Measurements from ENCODE around the gene KCTD16. TPM values are rescaled to one million over a fixed set of nuclear protein-coding genes. Genes with fewer than 3 reads are reported as not detected.

KCTD16 gene
- total RNA-seq (not detected), polyA plus RNA-seq (under 1 TPM in 1 of 4 donors, not detected in 3; 0.44 TPM)

DNA sequence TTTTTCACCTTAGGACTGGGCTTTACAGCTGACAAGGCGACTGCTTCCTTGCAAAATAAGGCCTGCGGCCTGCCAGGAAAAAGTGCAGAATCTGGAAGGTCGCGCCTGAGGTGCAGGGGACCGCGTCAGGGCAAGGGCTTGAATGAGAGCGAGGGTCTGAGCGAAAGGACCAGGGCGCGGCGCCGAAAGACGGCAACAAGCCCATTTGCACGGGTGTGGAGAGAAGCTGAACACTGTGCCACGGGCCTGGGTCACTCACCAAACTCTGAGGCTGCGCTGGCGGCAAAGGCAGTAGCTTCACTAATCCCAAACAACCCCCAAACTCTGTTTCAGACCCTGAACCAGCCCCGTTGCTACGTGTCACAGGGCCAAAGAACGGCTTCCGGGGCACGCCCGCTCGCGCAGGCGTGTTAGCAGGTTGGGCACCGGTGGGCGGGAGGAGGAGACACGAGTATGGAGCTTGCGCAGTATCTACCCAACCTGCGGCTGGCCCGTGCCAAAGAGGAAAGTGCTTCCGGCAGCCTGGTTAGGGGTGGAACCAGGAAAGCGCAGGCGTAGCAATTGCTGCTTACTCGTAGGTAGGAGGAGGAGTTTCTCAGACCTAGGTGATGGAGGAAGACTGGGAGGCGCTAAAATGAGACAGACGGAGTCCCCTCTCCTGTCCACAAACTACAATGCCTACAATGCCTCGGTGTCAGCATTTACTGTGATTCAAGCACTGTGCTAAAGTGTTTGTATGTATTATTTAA is at the start of gene KCTD16, which contains the start of gene YIPF5:
Gene KCTD16 (plus strand): TSS at position 598 of the 749 bp plus-strand sequence.
Gene YIPF5 (minus strand): TSS at position 384 of the 749 bp plus-strand sequence. CDS start 704 bp downstream, outside the sequence.
- peak; percentile 98 for ATAC-seq (ENCODE audit: low read depth in 2 of 2)
- peaks cover 32 to 52% (median 37%) of the 10 kb centered on the region in 4 donors for H3K4me1 Mint-ChIP-seq
- peak within 1 kb of the TSS; percentile 91 for H3K27ac ChIP-seq (ENCODE audit: insufficient read depth, low read length, poor library complexity, severe bottlenecking)
- peaks cover 31% of the 10 kb centered on the region for H3K4me1 ChIP-seq (ENCODE audit: control insufficient read depth, insufficient read depth, low read length, poor library complexity, severe bottlenecking)
- H3K36me3 Mint-ChIP-seq = peaks cover 17% of the 10 kb centered on the region
- H3K36me3 ChIP-seq (ENCODE audit: control insufficient read depth, insufficient read depth, low read length) = peaks cover 16% of the 10 kb centered on the region
- H3K9me3 ChIP-seq (ENCODE audit: control insufficient read depth in 2 of 2, low read length in 2 of 2) = no peaks in the 10 kb centered on the region
- peak within 1 kb of the TSS; percentile 96 to 98 (median 97) for H3K27ac Mint-ChIP-seq
- no peaks in the 10 kb centered on the region for H3K9me3 Mint-ChIP-seq
- peak; percentile 95 to 99 (median 97) for DNase-seq
- peaks cover 4% of the 10 kb centered on the region for H3K27me3 ChIP-seq (ENCODE audit: control insufficient read depth, insufficient read depth, low read length)
- peak within 1 kb of the TSS; percentile 89 to 99 (median 91) for H3K4me3 Mint-ChIP-seq
- H3K27me3 Mint-ChIP-seq = peaks cover 6% of the 10 kb centered on the region
- peak within 1 kb of the TSS; percentile 93 for H3K4me3 ChIP-seq (ENCODE audit: low read depth, low read length)

DNA sequence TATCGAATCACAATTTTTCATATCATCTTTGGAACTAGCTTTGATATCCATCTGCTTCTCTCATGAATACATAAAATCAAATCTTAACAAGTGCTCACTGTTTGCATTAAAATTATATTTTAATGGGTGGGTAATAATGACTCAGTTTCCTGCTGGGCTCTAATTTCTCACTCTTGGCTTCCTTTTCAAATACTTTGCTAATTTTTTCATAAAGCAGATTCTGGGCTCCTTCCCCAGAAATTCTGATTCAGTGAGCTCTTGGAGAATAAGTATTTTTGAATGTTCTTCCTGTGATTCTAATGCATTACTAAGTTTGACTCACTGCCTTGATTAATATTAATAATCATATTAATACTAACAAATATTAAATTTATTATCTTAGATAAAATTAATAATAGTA is 49.1 kb upstream of the KCTD16 start:
- no peak for ATAC-seq (ENCODE audit: low read depth in 2 of 2)
- Histone ChIP-seq H3K27me3 (ENCODE audit: control insufficient read depth, insufficient read depth, low read length) (no peaks in the 10 kb centered on the region), H3K4me3 (ENCODE audit: low read depth, low read length) (no peak overlapping the region), H3K4me1 (ENCODE audit: control insufficient read depth, insufficient read depth, low read length, poor library complexity, severe bottlenecking) (no peaks in the 10 kb centered on the region), H3K9me3 (ENCODE audit: control insufficient read depth in 2 of 2, low read length in 2 of 2) (no peaks in the 10 kb centered on the region), H3K36me3 (ENCODE audit: control insufficient read depth, insufficient read depth, low read length) (no peaks in the 10 kb centered on the region), H3K27ac (ENCODE audit: insufficient read depth, low read length, poor library complexity, severe bottlenecking) (no peak overlapping the region)
- no peaks in the 10 kb centered on the region for H3K9me3 Mint-ChIP-seq
- no peaks in the 10 kb centered on the region for H3K36me3 Mint-ChIP-seq
- H3K27ac Mint-ChIP-seq = no peak overlapping the region
- H3K4me1 Mint-ChIP-seq = no peaks in the 10 kb centered on the region
- DNase-seq = no peak
- H3K27me3 Mint-ChIP-seq = peaks cover 4% of the 10 kb centered on the region
- H3K4me3 Mint-ChIP-seq = no peak overlapping the region

DNA sequence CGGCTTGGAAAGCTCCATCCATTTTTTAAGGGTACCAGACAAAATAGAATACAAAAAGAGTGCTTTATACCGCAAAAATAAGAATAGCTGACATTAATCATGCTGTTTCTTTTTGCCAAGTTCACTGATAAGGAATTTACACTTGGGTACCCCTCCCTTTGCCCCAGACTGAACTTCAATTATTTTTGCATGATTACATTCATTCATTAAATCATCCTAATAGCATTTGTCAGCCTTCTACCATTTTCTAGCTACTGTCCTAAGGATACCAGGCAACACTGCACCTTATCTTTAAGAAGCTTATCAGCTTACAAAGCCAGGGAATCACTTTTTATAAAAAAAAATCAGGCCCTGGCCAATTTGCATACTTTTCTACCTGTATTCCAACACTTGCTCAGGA is 48.6 kb upstream of the KCTD16 start:
- Mint-ChIP-seq H3K4me3 (no peak overlapping the region), H3K36me3 (no peaks in the 10 kb centered on the region), H3K27me3 (peaks cover 4% of the 10 kb centered on the region), H3K4me1 (no peaks in the 10 kb centered on the region), H3K27ac (no peak overlapping the region), H3K9me3 (no peaks in the 10 kb centered on the region)
- no peaks in the 10 kb centered on the region for H3K36me3 ChIP-seq (ENCODE audit: control insufficient read depth, insufficient read depth, low read length)
- H3K9me3 ChIP-seq (ENCODE audit: control insufficient read depth in 2 of 2, low read length in 2 of 2) = no peaks in the 10 kb centered on the region
- H3K4me3 ChIP-seq (ENCODE audit: low read depth, low read length) = no peak overlapping the region
- H3K27ac ChIP-seq (ENCODE audit: insufficient read depth, low read length, poor library complexity, severe bottlenecking) = no peak overlapping the region
- ATAC-seq (ENCODE audit: low read depth in 2 of 2) = no peak
- H3K27me3 ChIP-seq (ENCODE audit: control insufficient read depth, insufficient read depth, low read length) = no peaks in the 10 kb centered on the region
- H3K4me1 ChIP-seq (ENCODE audit: control insufficient read depth, insufficient read depth, low read length, poor library complexity, severe bottlenecking) = no peaks in the 10 kb centered on the region
- no peak for DNase-seq

DNA sequence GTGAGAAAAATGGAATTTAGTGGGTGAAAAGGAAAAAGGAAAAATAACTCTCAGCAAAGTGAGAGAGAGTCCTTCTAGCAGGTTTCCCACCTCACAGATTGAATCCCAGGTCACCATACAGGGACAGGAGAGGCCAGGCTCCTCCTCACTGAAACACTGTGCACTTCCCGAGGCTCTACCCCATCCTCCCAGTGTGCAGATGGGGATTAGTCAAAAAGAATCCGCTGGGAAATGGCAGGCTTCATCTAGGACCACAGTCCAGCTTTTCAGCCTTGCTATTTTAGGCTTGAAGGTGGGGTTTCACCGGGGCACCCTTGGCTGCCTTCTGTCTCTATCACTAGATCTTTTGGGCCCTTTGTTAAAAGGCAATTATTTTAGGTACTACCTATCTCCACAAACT is 48.0 kb upstream of the KCTD16 start:
- H3K4me1 Mint-ChIP-seq = no peaks in the 10 kb centered on the region
- DNase-seq (no peak), ATAC-seq (ENCODE audit: low read depth in 2 of 2) (no peak)
- no peaks in the 10 kb centered on the region for H3K9me3 ChIP-seq (ENCODE audit: control insufficient read depth in 2 of 2, low read length in 2 of 2)
- no peaks in the 10 kb centered on the region for H3K27me3 Mint-ChIP-seq
- H3K9me3 Mint-ChIP-seq = no peaks in the 10 kb centered on the region
- H3K27me3 ChIP-seq (ENCODE audit: control insufficient read depth, insufficient read depth, low read length) = no peaks in the 10 kb centered on the region
- no peak overlapping the region for H3K27ac Mint-ChIP-seq
- H3K27ac ChIP-seq (ENCODE audit: insufficient read depth, low read length, poor library complexity, severe bottlenecking) = no peak overlapping the region
- H3K36me3 Mint-ChIP-seq = no peaks in the 10 kb centered on the region
- H3K36me3 ChIP-seq (ENCODE audit: control insufficient read depth, insufficient read depth, low read length) = no peaks in the 10 kb centered on the region
- H3K4me3 Mint-ChIP-seq = no peak overlapping the region
- no peak overlapping the region for H3K4me3 ChIP-seq (ENCODE audit: low read depth, low read length)
- no peaks in the 10 kb centered on the region for H3K4me1 ChIP-seq (ENCODE audit: control insufficient read depth, insufficient read depth, low read length, poor library complexity, severe bottlenecking)

DNA sequence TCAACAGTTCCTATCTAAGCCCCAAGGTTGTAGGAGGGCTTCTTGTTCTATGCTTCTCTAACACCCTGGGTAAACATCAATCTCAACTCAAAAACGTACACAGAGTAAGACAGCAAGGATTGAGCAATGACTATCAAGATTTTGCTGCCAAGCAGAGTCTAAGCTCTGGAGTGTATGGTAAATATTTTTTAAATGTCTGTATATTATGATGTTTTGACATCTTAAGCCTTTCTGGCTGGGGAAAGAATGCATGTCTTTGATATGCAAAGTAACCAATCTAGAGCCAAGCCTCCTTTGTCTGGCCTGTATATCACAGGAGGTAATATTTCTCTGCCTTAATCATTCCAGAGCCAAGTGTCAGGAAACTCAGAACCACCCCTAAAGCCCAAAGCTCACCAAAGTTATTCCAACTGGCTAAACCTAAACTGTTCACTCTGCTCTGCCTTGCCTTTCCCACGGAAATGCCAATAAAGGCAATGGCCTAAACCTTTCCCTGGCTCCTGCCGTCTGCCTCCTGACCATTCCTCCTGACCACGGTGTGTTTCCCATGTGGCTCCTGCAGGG is 45.4 kb upstream of the KCTD16 start:
- H3K4me1 ChIP-seq (ENCODE audit: control insufficient read depth, insufficient read depth, low read length, poor library complexity, severe bottlenecking) = no peaks in the 10 kb centered on the region
- Mint-ChIP-seq H3K27me3 (no peaks in the 10 kb centered on the region), H3K27ac (no peak overlapping the region), H3K4me3 (no peak overlapping the region), H3K4me1 (no peaks in the 10 kb centered on the region), H3K9me3 (no peaks in the 10 kb centered on the region), H3K36me3 (no peaks in the 10 kb centered on the region)
- no peak for ATAC-seq (ENCODE audit: low read depth in 2 of 2)
- H3K4me3 ChIP-seq (ENCODE audit: low read depth, low read length) = no peak overlapping the region
- DNase-seq = no peak
- H3K27me3 ChIP-seq (ENCODE audit: control insufficient read depth, insufficient read depth, low read length) = no peaks in the 10 kb centered on the region
- H3K9me3 ChIP-seq (ENCODE audit: control insufficient read depth in 2 of 2, low read length in 2 of 2) = no peaks in the 10 kb centered on the region
- no peaks in the 10 kb centered on the region for H3K36me3 ChIP-seq (ENCODE audit: control insufficient read depth, insufficient read depth, low read length)
- H3K27ac ChIP-seq (ENCODE audit: insufficient read depth, low read length, poor library complexity, severe bottlenecking) = no peak overlapping the region

DNA sequence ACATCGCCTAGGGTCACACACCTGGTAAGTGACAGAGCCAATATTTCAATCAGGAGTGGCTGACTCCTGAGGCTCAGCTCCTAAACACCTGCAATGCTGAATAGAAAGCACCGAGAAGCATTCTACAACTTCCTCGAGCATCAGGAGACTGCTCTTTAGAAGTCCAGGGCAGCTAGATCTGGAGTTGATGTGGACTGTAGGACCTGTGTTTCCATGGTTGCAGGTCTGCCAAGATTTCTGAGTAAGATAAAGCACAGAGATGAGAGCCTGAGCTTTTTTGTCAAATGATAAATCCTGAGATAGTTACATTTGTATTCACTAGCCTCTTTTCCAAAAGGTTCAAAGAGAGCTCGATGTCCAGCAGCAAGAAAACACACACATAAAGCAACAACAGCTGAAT is 44.0 kb upstream of the KCTD16 start:
- no peaks in the 10 kb centered on the region for H3K4me1 Mint-ChIP-seq
- H3K4me3 ChIP-seq (ENCODE audit: low read depth, low read length) = no peak overlapping the region
- no peaks in the 10 kb centered on the region for H3K27me3 Mint-ChIP-seq
- H3K9me3 ChIP-seq (ENCODE audit: control insufficient read depth in 2 of 2, low read length in 2 of 2) = no peaks in the 10 kb centered on the region
- H3K4me3 Mint-ChIP-seq = no peak overlapping the region
- H3K36me3 Mint-ChIP-seq = no peaks in the 10 kb centered on the region
- H3K27ac Mint-ChIP-seq = no peak overlapping the region
- ATAC-seq (ENCODE audit: low read depth in 2 of 2) (no peak), DNase-seq (no peak)
- H3K36me3 ChIP-seq (ENCODE audit: control insufficient read depth, insufficient read depth, low read length) = no peaks in the 10 kb centered on the region
- H3K27me3 ChIP-seq (ENCODE audit: control insufficient read depth, insufficient read depth, low read length) = no peaks in the 10 kb centered on the region
- H3K9me3 Mint-ChIP-seq = no peaks in the 10 kb centered on the region
- no peak overlapping the region for H3K27ac ChIP-seq (ENCODE audit: insufficient read depth, low read length, poor library complexity, severe bottlenecking)
- H3K4me1 ChIP-seq (ENCODE audit: control insufficient read depth, insufficient read depth, low read length, poor library complexity, severe bottlenecking) = no peaks in the 10 kb centered on the region

DNA sequence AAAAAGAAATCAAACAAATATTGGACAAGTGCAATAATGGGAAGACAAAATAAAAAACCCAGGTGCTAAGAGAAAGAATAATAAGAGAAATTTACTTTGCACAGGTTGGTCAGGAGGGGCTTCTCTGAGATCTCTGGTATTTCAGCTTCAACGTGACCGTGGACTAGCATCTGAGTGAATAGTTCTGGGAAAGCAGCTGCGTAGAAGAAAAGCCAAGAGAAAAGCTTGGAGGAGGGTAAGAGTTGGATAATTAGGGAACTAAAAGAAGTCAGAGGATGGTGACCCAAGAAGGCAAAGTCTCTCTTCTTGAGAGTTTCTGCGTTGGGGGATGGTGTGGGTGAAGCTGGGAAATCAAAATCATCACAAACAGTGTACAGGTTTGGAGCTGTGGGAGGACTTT is 41.8 kb upstream of the KCTD16 start:
- no peaks in the 10 kb centered on the region for H3K9me3 ChIP-seq (ENCODE audit: control insufficient read depth in 2 of 2, low read length in 2 of 2)
- H3K27ac ChIP-seq (ENCODE audit: insufficient read depth, low read length, poor library complexity, severe bottlenecking) = no peak overlapping the region
- Mint-ChIP-seq H3K27me3 (no peaks in the 10 kb centered on the region), H3K9me3 (no peaks in the 10 kb centered on the region), H3K4me3 (no peak overlapping the region), H3K4me1 (no peaks in the 10 kb centered on the region), H3K36me3 (no peaks in the 10 kb centered on the region), H3K27ac (no peak overlapping the region)
- ATAC-seq (ENCODE audit: low read depth in 2 of 2) = no peak
- no peaks in the 10 kb centered on the region for H3K36me3 ChIP-seq (ENCODE audit: control insufficient read depth, insufficient read depth, low read length)
- H3K4me1 ChIP-seq (ENCODE audit: control insufficient read depth, insufficient read depth, low read length, poor library complexity, severe bottlenecking) = no peaks in the 10 kb centered on the region
- peaks cover 6% of the 10 kb centered on the region for H3K27me3 ChIP-seq (ENCODE audit: control insufficient read depth, insufficient read depth, low read length)
- DNase-seq = no peak
- H3K4me3 ChIP-seq (ENCODE audit: low read depth, low read length) = no peak overlapping the region

DNA sequence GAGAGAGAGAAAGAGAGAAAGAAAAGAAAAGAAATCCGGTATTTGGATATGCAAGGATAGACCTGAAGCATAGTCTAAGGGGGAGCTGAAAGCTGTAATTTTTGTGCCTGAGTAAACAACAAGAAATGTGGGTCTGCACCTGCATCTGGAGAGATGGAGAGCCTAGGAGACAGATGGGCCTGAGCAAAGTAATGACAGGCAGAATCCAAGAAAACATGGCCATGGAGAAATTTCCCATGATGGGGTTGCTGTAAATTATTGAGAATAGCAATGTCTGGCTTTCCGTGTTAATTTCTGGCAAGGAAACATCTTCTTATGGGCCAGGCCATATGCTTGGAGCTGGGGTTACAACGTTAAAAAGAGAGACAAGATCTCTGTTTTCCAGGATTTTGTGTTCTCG is 40.4 kb upstream of the KCTD16 start:
- H3K4me1 ChIP-seq (ENCODE audit: control insufficient read depth, insufficient read depth, low read length, poor library complexity, severe bottlenecking) = no peaks in the 10 kb centered on the region
- Mint-ChIP-seq H3K27ac (no peak overlapping the region), H3K4me3 (no peak overlapping the region), H3K36me3 (no peaks in the 10 kb centered on the region), H3K9me3 (no peaks in the 10 kb centered on the region), H3K27me3 (no peaks in the 10 kb centered on the region), H3K4me1 (no peaks in the 10 kb centered on the region)
- peaks cover 6% of the 10 kb centered on the region for H3K27me3 ChIP-seq (ENCODE audit: control insufficient read depth, insufficient read depth, low read length)
- DNase-seq = no peak
- no peak for ATAC-seq (ENCODE audit: low read depth in 2 of 2)
- no peak overlapping the region for H3K4me3 ChIP-seq (ENCODE audit: low read depth, low read length)
- H3K27ac ChIP-seq (ENCODE audit: insufficient read depth, low read length, poor library complexity, severe bottlenecking) = no peak overlapping the region
- no peaks in the 10 kb centered on the region for H3K9me3 ChIP-seq (ENCODE audit: control insufficient read depth in 2 of 2, low read length in 2 of 2)
- no peaks in the 10 kb centered on the region for H3K36me3 ChIP-seq (ENCODE audit: control insufficient read depth, insufficient read depth, low read length)
